ENCODE results near the gene LRRN2.

The LRRN2 gene

GRCh38 chr1:204641936-204642335, 43.6 kb downstream of the LRRN2 start (continued):
- TF ChIP-seq PATZ1 (CRISPR knock-in tag; IDR thresholded peaks at IDR 0.05; ENCODE audit: borderline replicate concordance) (no peak), CREB5 (CRISPR knock-in tag; IDR thresholded peaks at IDR 0.05; ENCODE audit: low read depth) (no peak), POU6F1 (CRISPR knock-in tag; IDR thresholded peaks at IDR 0.05; ENCODE audit: borderline replicate concordance, low read depth) (no peak)

- ATAC-seq = no peak
- no peak for TF ChIP-seq PATZ1 (CRISPR knock-in tag; IDR thresholded peaks at IDR 0.05; ENCODE audit: borderline replicate concordance)
- TF ChIP-seq ARNTL (CRISPR knock-in tag; IDR thresholded peaks at IDR 0.05; ENCODE audit: borderline replicate concordance, low read depth) = no peak
- TF ChIP-seq ISL1 (CRISPR knock-in tag; IDR thresholded peaks at IDR 0.05) = no peak
- TF ChIP-seq ZNF8 (CRISPR knock-in tag; IDR thresholded peaks at IDR 0.05) = no peak
- TF ChIP-seq PPARA (CRISPR knock-in tag; IDR thresholded peaks at IDR 0.05; ENCODE audit: borderline replicate concordance) = no peak
- no peak for TF ChIP-seq ZFP30 (CRISPR knock-in tag; IDR thresholded peaks at IDR 0.05)
- no peak for TF ChIP-seq SNAI2 (CRISPR knock-in tag; IDR thresholded peaks at IDR 0.05)
- no peak for TF ChIP-seq TOX (CRISPR knock-in tag; IDR thresholded peaks at IDR 0.05; ENCODE audit: borderline replicate concordance)
- no peak for TF ChIP-seq CSDC2 (CRISPR knock-in tag; IDR thresholded peaks at IDR 0.05)
- TF ChIP-seq ZNF565 (CRISPR knock-in tag; conservative IDR thresholded peaks at IDR 0.05; ENCODE audit: low read depth) = no peak
- TF ChIP-seq GLIS3 (CRISPR knock-in tag; IDR thresholded peaks at IDR 0.05) = no peak
- TF ChIP-seq TSHZ2 (CRISPR knock-in tag; IDR thresholded peaks at IDR 0.05) = no peak
- TF ChIP-seq ESRRG (CRISPR knock-in tag; IDR thresholded peaks at IDR 0.05) = no peak
- TF ChIP-seq OSR1 (CRISPR knock-in tag; IDR thresholded peaks at IDR 0.05) = no peak
- no peak for TF ChIP-seq CSRNP3 (CRISPR knock-in tag; IDR thresholded peaks at IDR 0.05)
- no peak for TF ChIP-seq ZNF70 (CRISPR knock-in tag; IDR thresholded peaks at IDR 0.05)
- no peak for TF ChIP-seq POU6F1 (CRISPR knock-in tag; IDR thresholded peaks at IDR 0.05; ENCODE audit: borderline replicate concordance, low read depth)
- no peak for TF ChIP-seq TCF4 (CRISPR knock-in tag; IDR thresholded peaks at IDR 0.05; ENCODE audit: borderline replicate concordance)
- TF ChIP-seq ZC3H10 (CRISPR knock-in tag; IDR thresholded peaks at IDR 0.05) = no peak
These were observed 44.1 kb downstream of the LRRN2 start for GRCh38 chr1:204641455-204641854.

All from SK-N-SH treated with all-trans-retinoic acid at 6 μM for 48 hours (cell line).